ENCODE measurements around the gene AKR7A2.
"Not testable (repeated sequence)": the region's sequence is repeated elsewhere in the genome, so short reads cannot be mapped to it uniquely, and the experiment has no call there.

The AKR7A2 gene

DNA sequence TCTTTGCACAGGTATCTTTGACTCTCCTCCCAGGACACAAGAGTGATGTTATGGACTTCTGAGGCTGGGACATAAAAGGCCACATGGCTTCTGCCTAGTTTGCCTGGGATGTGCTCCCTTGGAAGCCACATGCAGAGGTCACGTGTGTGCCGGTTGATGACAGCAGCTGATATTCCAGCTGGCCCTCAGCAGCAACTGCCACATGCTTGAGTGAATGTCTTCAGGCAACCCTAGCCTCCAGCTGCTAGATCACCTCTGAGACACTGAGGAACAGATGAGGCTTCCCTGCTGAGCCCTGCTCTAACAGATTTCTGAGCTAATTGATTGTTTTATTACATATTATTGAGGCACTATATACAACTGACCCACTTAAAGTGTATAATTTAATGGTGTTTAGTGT lies 11.7 kb downstream of the AKR7A2 start:
- no peak for DNase-seq (ENCODE audit: low read depth in 1 of 2, low spot score in 1 of 2)
- H3K4me3 ChIP-seq (replicated peaks; ENCODE audit: insufficient read depth, low read length) = no peak overlapping the region
- no peak overlapping the region for H3K27ac ChIP-seq (replicated peaks)
- H3K27me3 ChIP-seq (ENCODE audit: insufficient read depth, poor library complexity, severe bottlenecking) = no peaks in the 10 kb centered on the region
- TF ChIP-seq GABPA (IDR thresholded peaks at IDR 0.05; ENCODE audit: low read depth) = no peak
- TF ChIP-seq REST (IDR thresholded peaks at IDR 0.05; ENCODE audit: insufficient replicate concordance, low read depth) = no peak
- no peak for TF ChIP-seq CTCF (IDR thresholded peaks at IDR 0.05; ENCODE audit: insufficient read depth, low read length)
- TF ChIP-seq POLR2AphosphoS5 (IDR thresholded peaks at IDR 0.05; ENCODE audit: low read depth) = no peak
- no peak for TF ChIP-seq SPI1 (IDR thresholded peaks at IDR 0.05; ENCODE audit: borderline replicate concordance, low read depth)

GRCh38 chr1:19294638-19295037 lies 17.3 kb downstream of the AKR7A2 start:
- no peak overlapping the region for H3K4me3 ChIP-seq (replicated peaks; ENCODE audit: insufficient read depth, low read length)
- no peak for TF ChIP-seq CTCF (IDR thresholded peaks at IDR 0.05; ENCODE audit: insufficient read depth, low read length)
- TF ChIP-seq GABPA (IDR thresholded peaks at IDR 0.05; ENCODE audit: low read depth) = no peak
- no peak for TF ChIP-seq SPI1 (IDR thresholded peaks at IDR 0.05; ENCODE audit: borderline replicate concordance, low read depth)
- no peak for TF ChIP-seq POLR2AphosphoS5 (IDR thresholded peaks at IDR 0.05; ENCODE audit: low read depth)
- no peak for TF ChIP-seq REST (IDR thresholded peaks at IDR 0.05; ENCODE audit: insufficient replicate concordance, low read depth)
- no peak overlapping the region for H3K27ac ChIP-seq (replicated peaks)
- no peak for DNase-seq (ENCODE audit: low read depth in 1 of 2, low spot score in 1 of 2)
- no peaks in the 10 kb centered on the region for H3K27me3 ChIP-seq (ENCODE audit: insufficient read depth, poor library complexity, severe bottlenecking)

DNA sequence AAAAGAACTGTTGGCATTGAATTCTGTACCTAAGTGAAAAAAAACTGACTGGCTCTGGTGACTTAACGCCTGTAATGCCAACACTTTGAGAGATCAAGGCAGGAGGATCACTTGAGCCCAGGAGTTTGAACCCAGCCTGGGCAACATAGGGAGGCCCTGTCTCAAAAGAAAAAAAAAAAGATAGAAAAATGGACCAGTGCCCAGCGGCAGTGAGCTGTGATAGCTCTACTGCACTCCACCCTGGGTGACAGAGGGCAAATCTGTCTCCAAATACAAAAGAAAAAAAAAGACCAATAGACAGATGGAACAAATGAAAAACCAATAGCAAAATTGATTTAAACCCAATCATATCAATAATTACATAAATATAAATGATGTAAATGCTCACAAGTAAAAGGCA lies 22.7 kb downstream of the AKR7A2 start:
- no peak for DNase-seq (ENCODE audit: low read depth in 1 of 2, low spot score in 1 of 2)
- H3K27ac ChIP-seq (replicated peaks) = no peak overlapping the region
- TF ChIP-seq REST (IDR thresholded peaks at IDR 0.05; ENCODE audit: insufficient replicate concordance, low read depth) = no peak
- TF ChIP-seq GABPA (IDR thresholded peaks at IDR 0.05; ENCODE audit: low read depth) = no peak
- TF ChIP-seq SPI1 (IDR thresholded peaks at IDR 0.05; ENCODE audit: borderline replicate concordance, low read depth) = no peak
- no peak for TF ChIP-seq POLR2AphosphoS5 (IDR thresholded peaks at IDR 0.05; ENCODE audit: low read depth)
- TF ChIP-seq CTCF (IDR thresholded peaks at IDR 0.05; ENCODE audit: insufficient read depth, low read length) = no peak
- H3K27me3 ChIP-seq (ENCODE audit: insufficient read depth, poor library complexity, severe bottlenecking) = no peaks in the 10 kb centered on the region
- no peak overlapping the region for H3K4me3 ChIP-seq (replicated peaks; ENCODE audit: insufficient read depth, low read length)

GRCh38 chr1:19288324-19289241 lies 23.4 kb downstream of the AKR7A2 start, which contains the start of gene AKR7A3:
Gene AKR7A3 (minus strand): TSS chr1:19288770. CDS start chr1:19288709, 61 bp downstream.
- DNase-seq (ENCODE audit: low read depth in 1 of 2, low spot score in 1 of 2) = peak; percentile 58
- H3K27ac ChIP-seq (replicated peaks) = not testable (repeated sequence)
- H3K4me3 ChIP-seq (replicated peaks; ENCODE audit: insufficient read depth, low read length) = peak within 1 kb of the TSS; percentile 16

More at GRCh38 chr1:19288324-19289241, 23.4 kb downstream of the AKR7A2 start, which contains the start of gene AKR7A3:
- not testable (repeated sequence) for H3K27me3 ChIP-seq (ENCODE audit: insufficient read depth, poor library complexity, severe bottlenecking)

Measured in HL-60 (cell line).